Natural killer cell (primary cell): ENCODE measurements around the gene RPS2. TPM values are rescaled to one million over a fixed set of nuclear protein-coding genes. Genes with fewer than 3 reads are reported as not detected.

Source experiments
- ATAC-seq, 3 donors: fragments of 150-1000 bp in 2 of 3; fragments of 200-7000 bp in 1 of 3; cut with Tn5 transposase; 1 replicate in 1 of 3; 2 replicates in 2 of 3; pipeline ENCODE4 v1.10.0; 2021; ENCODE audit warnings: mild to moderate bottlenecking in 2 of 3, moderate library complexity in 2 of 3
- DNase-seq, 2 donors: peaks; one replicate each; pipeline versions ENCODE4 v3.0.0 to v3.0.0-alpha.2; 2013 to 2021; ENCODE audit warnings: mixed read lengths in 1 of 2
- H3K27ac ChIP-seq: one replicate; pipeline ENCODE4 v1.5.1; 2013; ENCODE audit warnings: mild to moderate bottlenecking, low read length
- H3K27me3 ChIP-seq: one replicate; pipeline ENCODE4 v1.6.1; 2013; ENCODE audit warnings: low read length; ENCODE audit not compliant: control insufficient read depth, insufficient read depth
- H3K36me3 ChIP-seq: one replicate; pipeline ENCODE4 v1.6.1; 2013; ENCODE audit warnings: low read length; ENCODE audit not compliant: control insufficient read depth, insufficient read depth
- H3K4me1 ChIP-seq: one replicate; pipeline ENCODE4 v1.6.1; 2013; ENCODE audit warnings: low read length; ENCODE audit not compliant: control insufficient read depth, insufficient read depth
- H3K4me3 ChIP-seq: one replicate; pipeline ENCODE4 v1.5.1; 2013; ENCODE audit warnings: low read length
- H3K9me3 ChIP-seq: one replicate; pipeline ENCODE4 v1.6.1; 2013; ENCODE audit warnings: low read length; ENCODE audit not compliant: control insufficient read depth, insufficient read depth
- H3K27ac Mint-ChIP-seq, 2 donors: one replicate each; pipeline ENCODE4 v1.8.0; 2022; ENCODE audit warnings: mild to moderate bottlenecking in 2 of 2, mixed read lengths in 2 of 2, moderate library complexity in 1 of 2
- H3K27me3 Mint-ChIP-seq, 2 donors: one replicate each; pipeline ENCODE4 v1.8.0; 2022; ENCODE audit warnings: low read depth in 2 of 2, mixed read lengths in 2 of 2
- H3K36me3 Mint-ChIP-seq: one replicate; pipeline ENCODE4 v1.8.0; 2022; ENCODE audit warnings: mixed read lengths
- H3K4me1 Mint-ChIP-seq, 2 donors: one replicate each; pipeline ENCODE4 v1.8.0; 2022; ENCODE audit warnings: mixed read lengths in 2 of 2
- H3K4me3 Mint-ChIP-seq: one replicate; pipeline ENCODE4 v1.8.0; 2022; ENCODE audit warnings: mild to moderate bottlenecking, moderate library complexity, mixed read lengths
- H3K9me3 Mint-ChIP-seq, 2 donors: one replicate each; pipeline ENCODE4 v1.8.0; 2022; ENCODE audit warnings: mixed read lengths in 2 of 2
- CTCF ChIP-seq: fragments of 200-600 bp; IDR thresholded peaks from one replicate; pipeline ENCODE4 v1.8.0; 2022; ENCODE audit warnings: antibody characterized with exemption
- WGBS: methylation state at CpG from one replicate; pipeline ENCODE4 v1.1.7; 2013; ENCODE audit warnings: missing lambda C conversion rate; ENCODE audit not compliant: insufficient coverage; 5-methylcytosine and 5-hydroxymethylcytosine counted together
- intact Hi-C: fragments of 100-400 bp; cut with micrococcal nuclease; formaldehyde crosslinking; loops from one replicate; pipeline ENCODE4 v1.14.2; 2022
- total RNA-seq, 4 donors: library from RNA; stranded (reverse); fragments of 120-200 nt in 1 of 4; gene quantifications; one replicate each; pipeline versions ENCODE4 v1.2.3 to v1.2.4, GENCODE V29; 2013 to 2022

RPS2 gene
- total RNA-seq, 3 donors from 2014 or later (not counting 1 experiment from before 2014, with no cell fraction given): 1,124 to 1,385 (median 1,274) TPM

- no peaks in the 10 kb centered on the region for H3K36me3 ChIP-seq
- Mint-ChIP-seq H3K4me1 (no peaks in the 10 kb centered on the region), H3K9me3 (no peaks in the 10 kb centered on the region), H3K27ac (no peak within 1 kb of the TSS), H3K27me3 (peaks cover 40 to 51% of the 10 kb centered on the region in 2 donors), H3K36me3 (no peaks in the 10 kb centered on the region), H3K4me3 (no peak within 1 kb of the TSS)
- no peaks in the 10 kb centered on the region for H3K9me3 ChIP-seq
- no peak for DNase-seq
- H3K4me1 ChIP-seq: peaks cover 2% of the 10 kb centered on the region
- no peak for TF ChIP-seq CTCF
- no peak within 1 kb of the TSS for H3K4me3 ChIP-seq
- intact Hi-C loops: no loop called here
- peaks cover 31% of the 10 kb centered on the region for H3K27me3 ChIP-seq
- ATAC-seq: no peak
- H3K27ac ChIP-seq: no peak within 1 kb of the TSS
- WGBS: 8% methylated on average over 66 of the region's 71 CpGs
Observed at GRCh38 chr16:1918351-1919326, 46.0 kb downstream of the RPS2 start, which contains the start of gene HS3ST6. Gene HS3ST6 (minus strand): TSS chr16:1918415. CDS start chr16:1918323, 92 bp downstream.

GRCh38 chr16:1917665-1918350, 46.8 kb downstream of the RPS2 start:
- no peak for TF ChIP-seq CTCF
- Histone ChIP-seq H3K9me3 (no peaks in the 10 kb centered on the region), H3K27me3 (peaks cover 27% of the 10 kb centered on the region), H3K4me1 (no peaks in the 10 kb centered on the region), H3K27ac (no peak overlapping the region), H3K36me3 (no peaks in the 10 kb centered on the region), H3K4me3 (no peak overlapping the region)
- DNase-seq (no peak), ATAC-seq (no peak)
- no peaks in the 10 kb centered on the region for H3K9me3 Mint-ChIP-seq
- WGBS: 4% methylated on average over 81 of the region's 81 CpGs
- intact Hi-C loops: no loop called here
- H3K36me3 Mint-ChIP-seq: no peaks in the 10 kb centered on the region
- no peaks in the 10 kb centered on the region for H3K4me1 Mint-ChIP-seq
- peaks cover 36 to 44% of the 10 kb centered on the region in 2 donors for H3K27me3 Mint-ChIP-seq
- no peak overlapping the region for H3K4me3 Mint-ChIP-seq
- H3K27ac Mint-ChIP-seq: no peak overlapping the region

GRCh38 chr16:1917056-1917664, 47.5 kb downstream of the RPS2 start:
- no peak overlapping the region for H3K4me3 Mint-ChIP-seq
- H3K36me3 Mint-ChIP-seq: no peaks in the 10 kb centered on the region
- H3K27ac Mint-ChIP-seq: no peak overlapping the region
- Histone ChIP-seq H3K27me3 (peaks cover 21% of the 10 kb centered on the region), H3K4me1 (no peaks in the 10 kb centered on the region), H3K9me3 (no peaks in the 10 kb centered on the region), H3K36me3 (no peaks in the 10 kb centered on the region), H3K27ac (no peak overlapping the region), H3K4me3 (no peak overlapping the region)
- DNase-seq: no peak
- 9% methylated on average over 22 of the region's 22 CpGs for whole genome bisulfite sequencing
- H3K9me3 Mint-ChIP-seq: no peaks in the 10 kb centered on the region
- no peak for TF ChIP-seq CTCF
- no peaks in the 10 kb centered on the region for H3K4me1 Mint-ChIP-seq
- ATAC-seq: no peak
- intact Hi-C loops: no loop called here
- peaks cover 30 to 38% of the 10 kb centered on the region in 2 donors for H3K27me3 Mint-ChIP-seq
